K562 (cell line): ENCODE results near the gene SORT1. TPM values are rescaled to one million over a fixed set of nuclear protein-coding genes. Genes with fewer than 3 reads are reported as not detected.

ENCODE experiments used
- CXXC5 ChIP-seq: fragments of 250-450 bp; sonication (Bioruptor Pico); IDR thresholded peaks from 2 replicates; pipeline ENCODE4 v1.8.0; 2022; ENCODE audit warnings: inconsistent platforms, mild to moderate bottlenecking, moderate library complexity
- GATA2 ChIP-seq: sonication (generic); formaldehyde crosslinking; IDR thresholded peaks from 2 replicates; pipeline ENCODE4 v1.4.0; 2020; ENCODE audit warnings: mild to moderate bottlenecking, missing genetic modification reagents
- MYBL2 ChIP-seq, 2 experiments: fragments of 450-650 bp in 1 of 2; sonication (generic) in 1 of 2; formaldehyde crosslinking in 1 of 2; IDR thresholded peaks; 2 replicates each; pipeline versions ENCODE4 v1.6.1 to v1.8.1; 2017 to 2022; ENCODE audit warnings: borderline replicate concordance in 1 of 2, inconsistent platforms in 1 of 2, low read depth in 1 of 2, mild to moderate bottlenecking in 1 of 2, missing genetic modification reagents in 1 of 2, moderate library complexity in 1 of 2
- NFIC ChIP-seq: fragments of 450-650 bp; IDR thresholded peaks from 2 replicates; pipeline ENCODE4 v1.6.1; 2017; ENCODE audit warnings: mild to moderate bottlenecking, inconsistent platforms
- PURB ChIP-seq: sonication (generic); formaldehyde crosslinking; IDR thresholded peaks from 2 replicates; pipeline ENCODE4 v1.9.0; 2021; ENCODE audit warnings: low read depth, mild to moderate bottlenecking, missing genetic modification reagents
- SMAD4 ChIP-seq: fragments of 250-450 bp; sonication (Bioruptor Pico); conservative IDR thresholded peaks from 2 replicates; pipeline ENCODE4 v1.8.0; 2021; ENCODE audit warnings: inconsistent platforms, mild to moderate bottlenecking, moderate library complexity
- TBP ChIP-seq: optimal IDR thresholded peaks from 2 replicates; pipeline ENCODE3; 2011; ENCODE audit warnings: low read depth, low read length, improper control_type of control experiment
- U2AF1 ChIP-seq: fragments of 200-400 bp; formaldehyde crosslinking; optimal IDR thresholded peaks from 2 replicates; pipeline ENCODE3; 2017; ENCODE audit warnings: mild to moderate bottlenecking, low read depth, low read length, moderate library complexity
- ZNF133 ChIP-seq: fragments of 250-450 bp; sonication (Bioruptor Pico); IDR thresholded peaks from 2 replicates; pipeline ENCODE4 v1.4.0; 2020; ENCODE audit warnings: mild to moderate bottlenecking
- ZNF263 ChIP-seq: sonication (generic); formaldehyde crosslinking; IDR thresholded peaks from 2 replicates; pipeline ENCODE4 v1.8.0; 2022; ENCODE audit warnings: mild to moderate bottlenecking, missing genetic modification reagents, borderline replicate concordance
- ZNF717 ChIP-seq: fragments of 250-450 bp; sonication (Bioruptor Pico); IDR thresholded peaks from 2 replicates; pipeline ENCODE4 v1.5.0; 2021
- ZNF778 ChIP-seq: fragments of 450-650 bp; formaldehyde crosslinking; IDR thresholded peaks from 2 replicates; pipeline ENCODE4 v1.4.0; 2020; ENCODE audit warnings: mild to moderate bottlenecking, moderate library complexity
- polyA plus RNA-seq, 8 experiments: library from polyadenylated mRNA; depleted of rRNA in 4 of 8; stranded (reverse) in 5 of 8; unstranded in 3 of 8; fragments of >200 nt; fragmentation: Nextera tagmentation in 2 of 8; fragmentation: Illumina TruSeq in 1 of 8; extraction: Ambion mirVana in 2 of 8; extraction: Trizol in 1 of 8; gene quantifications; 2 replicates each; pipeline versions ENCODE4 v1.2.1 to v1.2.3, GENCODE V29; 2011 to 2014; ENCODE audit warnings: inconsistent platforms in 1 of 8, missing spikeins in 1 of 8
- total RNA-seq, 7 experiments: library from RNA; depleted of rRNA in 6 of 7; stranded (reverse); fragments of >200 nt in 6 of 7; fragmentation: Illumina TruSeq in 2 of 7; extraction: Trizol in 2 of 7; gene quantifications; 2 replicates each; pipeline versions ENCODE4 v1.2.1 to v1.2.3, GENCODE V29; 2011 to 2021; ENCODE audit warnings: low replicate concordance in 1 of 7
- TF ChIP-seq, protein P1 (sequence below): fragments of 450-650 bp; IDR thresholded peaks from 2 replicates; pipeline ENCODE4 v1.6.1; 2016; ENCODE audit warnings: mild to moderate bottlenecking, moderate library complexity
- TF ChIP-seq, protein P2 (sequence below), 2 experiments: fragments of 200-800 bp in 1 of 2; sonication (Bioruptor generic) in 1 of 2; sonication (generic) in 1 of 2; formaldehyde crosslinking in 1 of 2; IDR thresholded peaks in 1 of 2; conservative IDR thresholded peaks in 1 of 2; 2 replicates each; pipeline versions ENCODE4 v1.5.0 to v1.6.1; 2016 to 2020; ENCODE audit warnings: missing compliant biosample characterization in 1 of 2, missing genetic modification characterization in 1 of 2, missing genetic modification reagents in 1 of 2

The SORT1 gene
- total and polyA plus RNA-seq, 9 of the 15 experiments (the other 6 are each of a cell fraction or from before 2014, with no cell fraction given), result 27.4 to 112 (median 65.0) TPM

DNA sequence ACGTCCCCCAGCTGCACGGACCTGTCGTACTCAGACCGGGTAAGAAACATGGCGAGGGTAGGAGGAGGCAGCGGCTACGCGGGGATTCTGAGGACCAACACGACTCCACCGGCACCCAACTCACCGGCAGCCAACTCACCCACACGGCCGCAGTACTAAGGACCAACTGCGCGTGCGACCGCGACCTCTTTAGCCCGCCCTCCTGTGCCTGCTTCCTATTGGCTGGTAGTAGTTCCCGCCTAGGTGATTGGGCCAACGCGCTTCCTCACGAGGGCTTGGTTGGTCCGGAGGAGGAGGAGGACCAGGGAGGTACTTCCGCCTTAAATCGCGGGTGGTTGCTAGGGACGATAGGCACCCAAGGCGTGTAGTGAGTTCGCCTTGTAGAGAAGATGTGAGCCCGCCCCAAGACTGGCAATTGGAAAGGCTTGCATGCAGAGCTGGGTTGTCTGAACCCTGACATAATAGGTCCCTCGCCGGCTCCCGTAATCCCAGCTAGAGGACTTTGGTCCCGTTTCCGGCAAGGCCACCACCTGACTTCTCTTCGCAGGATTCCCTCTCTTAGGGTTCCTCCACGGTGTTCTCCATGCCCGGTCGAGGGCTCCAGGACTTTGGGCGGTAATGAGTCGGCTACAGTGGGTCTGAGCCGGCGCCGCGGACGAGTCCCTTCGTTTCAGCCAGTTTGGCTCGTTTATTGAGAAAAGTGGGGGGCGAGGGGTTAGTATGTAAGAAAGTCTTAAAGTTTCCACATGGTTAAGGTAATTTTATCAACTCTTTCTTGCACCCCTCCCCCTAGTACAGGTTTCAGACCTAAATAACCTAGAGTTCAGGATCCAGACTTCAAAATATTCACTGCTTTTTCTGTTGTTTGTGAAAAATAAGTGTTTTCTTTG lies 28.8 kb upstream of the SORT1 start, which contains the start of gene PSMA5 (continued):
- TF ChIP-seq, protein P1, sequence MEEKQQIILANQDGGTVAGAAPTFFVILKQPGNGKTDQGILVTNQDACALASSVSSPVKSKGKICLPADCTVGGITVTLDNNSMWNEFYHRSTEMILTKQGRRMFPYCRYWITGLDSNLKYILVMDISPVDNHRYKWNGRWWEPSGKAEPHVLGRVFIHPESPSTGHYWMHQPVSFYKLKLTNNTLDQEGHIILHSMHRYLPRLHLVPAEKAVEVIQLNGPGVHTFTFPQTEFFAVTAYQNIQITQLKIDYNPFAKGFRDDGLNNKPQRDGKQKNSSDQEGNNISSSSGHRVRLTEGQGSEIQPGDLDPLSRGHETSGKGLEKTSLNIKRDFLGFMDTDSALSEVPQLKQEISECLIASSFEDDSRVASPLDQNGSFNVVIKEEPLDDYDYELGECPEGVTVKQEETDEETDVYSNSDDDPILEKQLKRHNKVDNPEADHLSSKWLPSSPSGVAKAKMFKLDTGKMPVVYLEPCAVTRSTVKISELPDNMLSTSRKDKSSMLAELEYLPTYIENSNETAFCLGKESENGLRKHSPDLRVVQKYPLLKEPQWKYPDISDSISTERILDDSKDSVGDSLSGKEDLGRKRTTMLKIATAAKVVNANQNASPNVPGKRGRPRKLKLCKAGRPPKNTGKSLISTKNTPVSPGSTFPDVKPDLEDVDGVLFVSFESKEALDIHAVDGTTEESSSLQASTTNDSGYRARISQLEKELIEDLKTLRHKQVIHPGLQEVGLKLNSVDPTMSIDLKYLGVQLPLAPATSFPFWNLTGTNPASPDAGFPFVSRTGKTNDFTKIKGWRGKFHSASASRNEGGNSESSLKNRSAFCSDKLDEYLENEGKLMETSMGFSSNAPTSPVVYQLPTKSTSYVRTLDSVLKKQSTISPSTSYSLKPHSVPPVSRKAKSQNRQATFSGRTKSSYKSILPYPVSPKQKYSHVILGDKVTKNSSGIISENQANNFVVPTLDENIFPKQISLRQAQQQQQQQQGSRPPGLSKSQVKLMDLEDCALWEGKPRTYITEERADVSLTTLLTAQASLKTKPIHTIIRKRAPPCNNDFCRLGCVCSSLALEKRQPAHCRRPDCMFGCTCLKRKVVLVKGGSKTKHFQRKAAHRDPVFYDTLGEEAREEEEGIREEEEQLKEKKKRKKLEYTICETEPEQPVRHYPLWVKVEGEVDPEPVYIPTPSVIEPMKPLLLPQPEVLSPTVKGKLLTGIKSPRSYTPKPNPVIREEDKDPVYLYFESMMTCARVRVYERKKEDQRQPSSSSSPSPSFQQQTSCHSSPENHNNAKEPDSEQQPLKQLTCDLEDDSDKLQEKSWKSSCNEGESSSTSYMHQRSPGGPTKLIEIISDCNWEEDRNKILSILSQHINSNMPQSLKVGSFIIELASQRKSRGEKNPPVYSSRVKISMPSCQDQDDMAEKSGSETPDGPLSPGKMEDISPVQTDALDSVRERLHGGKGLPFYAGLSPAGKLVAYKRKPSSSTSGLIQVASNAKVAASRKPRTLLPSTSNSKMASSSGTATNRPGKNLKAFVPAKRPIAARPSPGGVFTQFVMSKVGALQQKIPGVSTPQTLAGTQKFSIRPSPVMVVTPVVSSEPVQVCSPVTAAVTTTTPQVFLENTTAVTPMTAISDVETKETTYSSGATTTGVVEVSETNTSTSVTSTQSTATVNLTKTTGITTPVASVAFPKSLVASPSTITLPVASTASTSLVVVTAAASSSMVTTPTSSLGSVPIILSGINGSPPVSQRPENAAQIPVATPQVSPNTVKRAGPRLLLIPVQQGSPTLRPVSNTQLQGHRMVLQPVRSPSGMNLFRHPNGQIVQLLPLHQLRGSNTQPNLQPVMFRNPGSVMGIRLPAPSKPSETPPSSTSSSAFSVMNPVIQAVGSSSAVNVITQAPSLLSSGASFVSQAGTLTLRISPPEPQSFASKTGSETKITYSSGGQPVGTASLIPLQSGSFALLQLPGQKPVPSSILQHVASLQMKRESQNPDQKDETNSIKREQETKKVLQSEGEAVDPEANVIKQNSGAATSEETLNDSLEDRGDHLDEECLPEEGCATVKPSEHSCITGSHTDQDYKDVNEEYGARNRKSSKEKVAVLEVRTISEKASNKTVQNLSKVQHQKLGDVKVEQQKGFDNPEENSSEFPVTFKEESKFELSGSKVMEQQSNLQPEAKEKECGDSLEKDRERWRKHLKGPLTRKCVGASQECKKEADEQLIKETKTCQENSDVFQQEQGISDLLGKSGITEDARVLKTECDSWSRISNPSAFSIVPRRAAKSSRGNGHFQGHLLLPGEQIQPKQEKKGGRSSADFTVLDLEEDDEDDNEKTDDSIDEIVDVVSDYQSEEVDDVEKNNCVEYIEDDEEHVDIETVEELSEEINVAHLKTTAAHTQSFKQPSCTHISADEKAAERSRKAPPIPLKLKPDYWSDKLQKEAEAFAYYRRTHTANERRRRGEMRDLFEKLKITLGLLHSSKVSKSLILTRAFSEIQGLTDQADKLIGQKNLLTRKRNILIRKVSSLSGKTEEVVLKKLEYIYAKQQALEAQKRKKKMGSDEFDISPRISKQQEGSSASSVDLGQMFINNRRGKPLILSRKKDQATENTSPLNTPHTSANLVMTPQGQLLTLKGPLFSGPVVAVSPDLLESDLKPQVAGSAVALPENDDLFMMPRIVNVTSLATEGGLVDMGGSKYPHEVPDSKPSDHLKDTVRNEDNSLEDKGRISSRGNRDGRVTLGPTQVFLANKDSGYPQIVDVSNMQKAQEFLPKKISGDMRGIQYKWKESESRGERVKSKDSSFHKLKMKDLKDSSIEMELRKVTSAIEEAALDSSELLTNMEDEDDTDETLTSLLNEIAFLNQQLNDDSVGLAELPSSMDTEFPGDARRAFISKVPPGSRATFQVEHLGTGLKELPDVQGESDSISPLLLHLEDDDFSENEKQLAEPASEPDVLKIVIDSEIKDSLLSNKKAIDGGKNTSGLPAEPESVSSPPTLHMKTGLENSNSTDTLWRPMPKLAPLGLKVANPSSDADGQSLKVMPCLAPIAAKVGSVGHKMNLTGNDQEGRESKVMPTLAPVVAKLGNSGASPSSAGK, result peak; percentile 95
- TF ChIP-seq ZNF263 (CRISPR knock-in tag) (peak; percentile 59; the same call in 1 of the 2 replicates), ZNF778 (CRISPR knock-in tag) (no peak), NFIC (0 out of 2 replicates have a peak, but pooled peaks have one; percentile 60), MYBL2 (IDR thresholded peaks at IDR 0.05; ENCODE audit: low read depth) (no peak), MYBL2 (CRISPR knock-in tag; IDR thresholded peaks at IDR 0.05; ENCODE audit: borderline replicate concordance) (no peak), SMAD4 (CRISPR knock-in tag) (0 out of 2 replicates have a peak, but pooled peaks have one; percentile 51), GATA2 (CRISPR knock-in tag) (no peak), TBP (peak; percentile 94), U2AF1 (no peak), ZNF717 (CRISPR knock-in tag) (no peak), ZNF133 (CRISPR knock-in tag) (no peak), CXXC5 (peak; percentile 82), PURB (no peak)
- TF ChIP-seq, protein P2, sequence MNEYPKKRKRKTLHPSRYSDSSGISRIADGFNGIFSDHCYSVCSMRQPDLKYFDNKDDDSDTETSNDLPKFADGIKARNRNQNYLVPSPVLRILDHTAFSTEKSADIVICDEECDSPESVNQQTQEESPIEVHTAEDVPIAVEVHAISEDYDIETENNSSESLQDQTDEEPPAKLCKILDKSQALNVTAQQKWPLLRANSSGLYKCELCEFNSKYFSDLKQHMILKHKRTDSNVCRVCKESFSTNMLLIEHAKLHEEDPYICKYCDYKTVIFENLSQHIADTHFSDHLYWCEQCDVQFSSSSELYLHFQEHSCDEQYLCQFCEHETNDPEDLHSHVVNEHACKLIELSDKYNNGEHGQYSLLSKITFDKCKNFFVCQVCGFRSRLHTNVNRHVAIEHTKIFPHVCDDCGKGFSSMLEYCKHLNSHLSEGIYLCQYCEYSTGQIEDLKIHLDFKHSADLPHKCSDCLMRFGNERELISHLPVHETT (CRISPR knock-in tag; conservative IDR thresholded peaks at IDR 0.05 in 1 of 2, IDR thresholded peaks at IDR 0.05 in 1 of 2), result peak in 1 of 2 experiments; percentile 74; a peak in 1 of 4 replicates
